HG02759 (cell line): ENCODE measurements around the gene IL32.
A peak's percentile ranks its signal among the peaks of the same experiment; 100 is the strongest.
"Not testable (repeated sequence)": the region's sequence is repeated elsewhere in the genome, so short reads cannot be mapped to it uniquely, and the experiment has no call there.

Source experiments
- ATAC-seq: cut with Tn5 transposase; IDR thresholded peaks from one replicate; pipeline ENCODE4 v1.9.1; 2021; ENCODE audit warnings: mild to moderate bottlenecking, moderate library complexity; ENCODE audit not compliant: unreplicated experiment

The IL32 gene

GRCh38 chr16:3069146-3069545 lies 3.7 kb downstream of the IL32 start:
- ATAC-seq = not testable (repeated sequence)

- no peak for ATAC-seq
Measured at GRCh38 chr16:3070608-3071111, 5.2 kb downstream of the IL32 start.

- no peak for ATAC-seq
Measured at GRCh38 chr16:3071655-3072054, 6.2 kb downstream of the IL32 start.

- ATAC-seq = not testable (repeated sequence)
Measured at GRCh38 chr16:3072148-3072547, 6.7 kb downstream of the IL32 start.

GRCh38 chr16:3072576-3073263 lies 7.3 kb downstream of the IL32 start:
- ATAC-seq = not testable (repeated sequence)

GRCh38 chr16:3073448-3073847 lies 8.0 kb downstream of the IL32 start:
- ATAC-seq = no peak

GRCh38 chr16:3074860-3075522 lies 9.6 kb downstream of the IL32 start:
- ATAC-seq = peak; percentile 75

GRCh38 chr16:3075523-3075915 lies 10.1 kb downstream of the IL32 start:
- ATAC-seq = no peak

GRCh38 chr16:3075946-3076345 lies 10.5 kb downstream of the IL32 start:
- not testable (repeated sequence) for ATAC-seq

- ATAC-seq = no peak
Measured at GRCh38 chr16:3076577-3076976, 11.1 kb downstream of the IL32 start.

- ATAC-seq = no peak
Measured at GRCh38 chr16:3080024-3080423, 14.6 kb downstream of the IL32 start.

- ATAC-seq = not testable (repeated sequence)
Measured at GRCh38 chr16:3081957-3082356, 16.5 kb downstream of the IL32 start.

GRCh38 chr16:3083408-3083807 lies 18.0 kb downstream of the IL32 start:
- ATAC-seq = not testable (repeated sequence)

- no peak for ATAC-seq
Measured at GRCh38 chr16:3084491-3084890, 19.1 kb downstream of the IL32 start.

- no peak for ATAC-seq
Measured at GRCh38 chr16:3084969-3085670, 19.7 kb downstream of the IL32 start.

GRCh38 chr16:3085868-3086595 lies 20.6 kb downstream of the IL32 start:
- no peak for ATAC-seq

GRCh38 chr16:3086596-3087242 lies 21.3 kb downstream of the IL32 start:
- ATAC-seq = no peak

GRCh38 chr16:3087243-3088235 lies 22.1 kb downstream of the IL32 start:
- no peak for ATAC-seq

- ATAC-seq = no peak
Measured at GRCh38 chr16:3088450-3088849, 23.0 kb downstream of the IL32 start.
